Left lung (tissue), 10 donors: Measurements from ENCODE around the gene CDSN. TPM values are rescaled to one million over a fixed set of nuclear protein-coding genes. Genes with fewer than 3 reads are reported as not detected.

Source experiments
- ATAC-seq: fragments of 200-7000 bp; cut with Tn5 transposase; one replicate; pipeline ENCODE4 v1.9.1; 2020; ENCODE audit warnings: moderate library complexity
- DNase-seq, 4 donors: peaks; one replicate each; pipeline ENCODE4 v3.0.0-alpha.2; 2013 to 2020
- H3K27ac ChIP-seq, 2 donors: fragments of 200-600 bp; sonication (generic) in 1 of 2; one replicate each; pipeline versions ENCODE4 v1.5.0 to v1.8.0; 2020 to 2021
- H3K27me3 ChIP-seq, 2 donors: fragments of 200-600 bp; sonication (generic) in 1 of 2; one replicate each; pipeline versions ENCODE4 v1.5.0 to v1.8.0; 2020 to 2021
- H3K36me3 ChIP-seq, 2 donors: fragments of 200-600 bp; sonication (generic) in 1 of 2; one replicate each; pipeline versions ENCODE4 v1.5.0 to v1.8.0; 2020 to 2021
- H3K4me1 ChIP-seq, 2 donors: fragments of 200-600 bp; one replicate each; pipeline ENCODE4 v1.8.0; 2021
- H3K4me3 ChIP-seq, 2 donors: fragments of 200-600 bp; sonication (generic) in 1 of 2; one replicate each; pipeline versions ENCODE4 v1.5.0 to v1.8.0; 2020 to 2021; ENCODE audit warnings: mild to moderate bottlenecking in 1 of 2
- H3K9me3 ChIP-seq, 2 donors: fragments of 200-600 bp; sonication (generic) in 1 of 2; one replicate each; pipeline versions ENCODE4 v1.5.0 to v1.8.0; 2020 to 2021
- CTCF ChIP-seq, 2 donors: fragments of 200-600 bp; sonication (generic) in 1 of 2; IDR thresholded peaks; one replicate each; pipeline versions ENCODE4 v1.5.0 to v1.8.0; 2021; ENCODE audit warnings: antibody characterized with exemption in 2 of 2
- intact Hi-C, 2 donors: fragments of 100-400 bp; cut with DNase I; formaldehyde crosslinking; loops; one replicate each; pipeline versions ENCODE4 v1.11.2 to v1.14.2; 2022
- polyA plus RNA-seq, 6 donors: library from polyadenylated mRNA; unstranded; fragments of 120-200 nt; gene quantifications; one replicate each; pipeline ENCODE4 v1.2.1, GENCODE V29; 2013; ENCODE audit not compliant: insufficient read length in 6 of 6
- total RNA-seq, 2 donors: library from RNA; stranded (reverse); fragmentation: NEBNext Ultra II Directional; extraction: Animal tissue kit (Norgen Biotek cat#: 25700); gene quantifications; one replicate each; pipeline ENCODE4 v1.2.1, GENCODE V29; 2021
- donor health status: DM: no; HTN: yes; CAD: no.
- donor health status: DM: no; HTN: no; CAD: no.

The CDSN gene
- total and polyA plus RNA-seq, 8 donors: 0.13 to 0.61 TPM; not detected in 6

- Histone ChIP-seq H3K27me3 (no peaks in the 10 kb centered on the region), H3K27ac (peak within 1 kb of the TSS; percentile 59 to 73), H3K9me3 (no peaks in the 10 kb centered on the region), H3K36me3 (peaks cover 0 to 29% of the 10 kb centered on the region in 2 donors), H3K4me3 (peak within 1 kb of the TSS; percentile 57 to 83), H3K4me1 (peaks cover 7 to 24% of the 10 kb centered on the region in 2 donors)
- ATAC-seq (peak; percentile 97), DNase-seq (peak; percentile 98 to 100 (median 100))
- TF ChIP-seq CTCF (IDR thresholded peaks at IDR 0.05): no peak
- intact Hi-C loops: no loop called here
Observed at GRCh38 chr6:31158140-31158862, 38.1 kb upstream of the CDSN start, which contains the start of gene TCF19. TSS of gene TCF19 (plus strand) at chr6:31158589. CDS start at chr6:31159470, 881 bp downstream.

DNA sequence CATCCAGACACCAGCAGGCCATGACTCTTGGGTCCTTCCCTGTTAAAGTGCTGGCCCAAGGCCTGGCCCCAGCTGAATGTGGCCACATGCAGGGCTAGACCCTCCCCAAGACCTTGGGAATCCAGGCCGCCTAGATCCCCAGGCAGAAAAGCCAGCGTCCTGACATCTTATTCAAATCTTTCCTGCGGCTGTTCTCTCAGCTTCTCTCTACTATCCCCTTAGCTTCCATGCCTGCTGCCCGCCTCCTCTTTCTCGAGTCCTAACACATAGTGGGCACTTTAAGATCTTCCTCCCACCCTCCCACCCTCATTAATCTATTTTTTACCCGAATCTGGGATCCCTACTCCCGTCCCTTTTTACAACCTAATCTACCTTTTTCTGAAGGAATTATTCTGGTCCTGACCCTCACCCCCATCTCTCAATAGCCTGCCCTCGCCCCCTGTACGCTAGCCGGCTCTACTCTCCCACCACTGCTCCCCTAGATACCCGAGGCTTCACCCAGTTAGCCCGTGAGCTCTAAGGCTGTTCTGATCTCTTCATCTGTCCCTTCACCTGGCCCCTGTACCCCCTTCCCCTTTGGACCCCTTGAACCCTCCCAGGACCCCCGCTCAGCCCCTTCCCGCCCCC is 37.4 kb upstream of the CDSN start, which contains the start of gene CCHCR1:
Gene CCHCR1 (minus strand): TSS at position 290 of the 627 bp plus-strand sequence. CDS start 202 bp downstream, at position 88.
- no peak for TF ChIP-seq CTCF (IDR thresholded peaks at IDR 0.05)
- peak within 1 kb of the TSS; percentile 59 to 73 for H3K27ac ChIP-seq
- H3K9me3 ChIP-seq: no peaks in the 10 kb centered on the region
- H3K27me3 ChIP-seq: no peaks in the 10 kb centered on the region
- peaks cover 7 to 24% of the 10 kb centered on the region in 2 donors for H3K4me1 ChIP-seq
- intact Hi-C loops: no loop called here
- no peak for ATAC-seq
- H3K36me3 ChIP-seq: peaks cover 0 to 23% of the 10 kb centered on the region in 2 donors
- peak within 1 kb of the TSS; percentile 57 to 83 for H3K4me3 ChIP-seq
- no peak for DNase-seq

DNA sequence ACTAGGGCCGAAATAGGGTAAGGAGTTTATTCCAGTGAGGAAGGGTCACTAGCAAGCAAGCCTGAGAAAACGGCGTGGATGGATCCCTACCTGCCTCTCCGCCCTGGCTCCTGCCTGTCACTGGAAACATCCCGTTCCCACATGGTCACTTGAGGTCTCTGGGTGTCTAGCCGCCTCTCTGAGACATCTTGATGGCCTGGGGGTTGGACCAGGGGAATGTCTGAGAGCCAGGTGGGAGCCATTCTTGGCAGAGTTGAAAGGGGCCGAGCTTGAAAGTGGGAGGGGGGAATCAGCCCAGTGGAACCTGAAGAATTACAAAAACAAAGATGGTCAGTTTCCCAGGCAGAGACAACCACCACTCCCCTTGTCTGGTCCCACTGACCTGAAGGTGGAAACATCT is 36.4 kb upstream of the CDSN start:
- no peaks in the 10 kb centered on the region for H3K27me3 ChIP-seq
- H3K4me1 ChIP-seq: peaks cover 7 to 24% of the 10 kb centered on the region in 2 donors
- H3K4me3 ChIP-seq: no peak overlapping the region
- ATAC-seq (no peak), DNase-seq (no peak)
- intact Hi-C loops: no loop called here
- H3K9me3 ChIP-seq: no peaks in the 10 kb centered on the region
- H3K36me3 ChIP-seq: peaks cover 0 to 16% of the 10 kb centered on the region in 2 donors
- TF ChIP-seq CTCF (IDR thresholded peaks at IDR 0.05): no peak
- H3K27ac ChIP-seq: no peak overlapping the region

DNA sequence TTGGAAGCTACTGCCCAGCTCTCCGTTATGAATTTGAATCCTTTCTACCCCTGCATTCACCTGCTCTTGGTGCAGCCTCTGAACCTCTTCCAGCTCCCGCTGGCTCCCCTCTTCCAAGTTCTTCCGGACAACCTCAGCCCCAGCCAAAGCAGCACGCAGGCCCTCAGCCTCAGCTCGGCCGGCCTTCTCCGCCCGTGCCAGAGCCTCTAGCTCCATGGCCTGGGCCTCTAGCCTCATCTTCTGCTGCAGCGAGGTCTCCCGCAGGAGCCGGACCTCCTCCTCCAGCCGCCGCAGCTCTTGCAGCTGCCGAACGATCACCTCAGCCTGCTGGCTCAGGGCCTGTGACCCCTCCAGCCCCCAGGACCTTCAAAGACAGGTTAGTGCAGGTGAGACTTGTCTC is 34.2 kb upstream of the CDSN start:
- no peak for TF ChIP-seq CTCF (IDR thresholded peaks at IDR 0.05)
- H3K27ac ChIP-seq: no peak overlapping the region
- H3K4me3 ChIP-seq: no peak overlapping the region
- no peaks in the 10 kb centered on the region for H3K9me3 ChIP-seq
- H3K27me3 ChIP-seq: no peaks in the 10 kb centered on the region
- ATAC-seq (no peak), DNase-seq (no peak)
- H3K4me1 ChIP-seq: peaks cover 6 to 18% of the 10 kb centered on the region in 2 donors
- H3K36me3 ChIP-seq: peaks cover 0 to 33% of the 10 kb centered on the region in 2 donors
- intact Hi-C loops: no loop called here

DNA sequence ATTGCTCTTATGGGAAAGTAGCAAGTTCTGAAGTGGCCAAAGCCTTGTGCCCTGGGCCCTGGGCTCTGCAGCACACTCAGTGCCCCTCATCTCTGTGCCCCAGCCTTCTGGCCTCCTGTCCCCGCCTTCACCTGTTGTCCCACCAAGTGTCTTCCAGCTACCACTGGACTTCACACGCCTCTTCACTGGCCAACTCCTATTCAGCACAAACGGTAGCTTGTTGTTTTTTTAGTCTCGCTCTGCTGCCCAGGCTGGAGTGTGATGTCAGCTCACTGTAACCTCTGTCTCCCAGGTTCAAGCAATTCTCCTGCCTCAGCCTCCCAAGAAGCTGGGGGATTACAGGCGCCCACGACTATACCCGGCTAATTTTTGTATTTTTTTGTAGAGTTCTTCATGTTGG is 32.5 kb upstream of the CDSN start:
- DNase-seq (no peak), ATAC-seq (no peak)
- Histone ChIP-seq H3K4me1 (peaks cover 0 to 8% of the 10 kb centered on the region in 2 donors), H3K36me3 (peaks cover 0 to 36% of the 10 kb centered on the region in 2 donors), H3K27me3 (no peaks in the 10 kb centered on the region), H3K9me3 (no peaks in the 10 kb centered on the region), H3K4me3 (no peak overlapping the region), H3K27ac (no peak overlapping the region)
- intact Hi-C loops: no loop called here
- TF ChIP-seq CTCF (IDR thresholded peaks at IDR 0.05): no peak
